ENCODE measurements around the gene LRCOL1.

Gene LRCOL1

GRCh38 chr12:132610051-132610759 lies at the start of gene LRCOL1:
Gene LRCOL1, minus strand, starts transcription at chr12:132610582. Its CDS starts 4,331 bp downstream, at chr12:132606251.
- TF ChIP-seq, protein P1, sequence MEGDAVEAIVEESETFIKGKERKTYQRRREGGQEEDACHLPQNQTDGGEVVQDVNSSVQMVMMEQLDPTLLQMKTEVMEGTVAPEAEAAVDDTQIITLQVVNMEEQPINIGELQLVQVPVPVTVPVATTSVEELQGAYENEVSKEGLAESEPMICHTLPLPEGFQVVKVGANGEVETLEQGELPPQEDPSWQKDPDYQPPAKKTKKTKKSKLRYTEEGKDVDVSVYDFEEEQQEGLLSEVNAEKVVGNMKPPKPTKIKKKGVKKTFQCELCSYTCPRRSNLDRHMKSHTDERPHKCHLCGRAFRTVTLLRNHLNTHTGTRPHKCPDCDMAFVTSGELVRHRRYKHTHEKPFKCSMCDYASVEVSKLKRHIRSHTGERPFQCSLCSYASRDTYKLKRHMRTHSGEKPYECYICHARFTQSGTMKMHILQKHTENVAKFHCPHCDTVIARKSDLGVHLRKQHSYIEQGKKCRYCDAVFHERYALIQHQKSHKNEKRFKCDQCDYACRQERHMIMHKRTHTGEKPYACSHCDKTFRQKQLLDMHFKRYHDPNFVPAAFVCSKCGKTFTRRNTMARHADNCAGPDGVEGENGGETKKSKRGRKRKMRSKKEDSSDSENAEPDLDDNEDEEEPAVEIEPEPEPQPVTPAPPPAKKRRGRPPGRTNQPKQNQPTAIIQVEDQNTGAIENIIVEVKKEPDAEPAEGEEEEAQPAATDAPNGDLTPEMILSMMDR (IDR thresholded peaks at IDR 0.05; ENCODE audit: extremely low read depth, insufficient read depth, missing control alignments): no peak
- DNase-seq (ENCODE audit: low spot score): no peak
- in situ Hi-C loops (cut with MboI; ENCODE audit: low pct_unique_long_range_greater_than_20kb, low sequenced_read_pairs, unreplicated experiment): loop anchor here (25.0 kb wide), 1 partner anchor 198 kb away; no protein-coding TSS in a partner anchor

GRCh38 chr12:132660052-132660451 lies 49.7 kb upstream of the LRCOL1 start:
- in situ Hi-C loops (cut with MboI; ENCODE audit: low pct_unique_long_range_greater_than_20kb, low sequenced_read_pairs, unreplicated experiment): no loop called here
- DNase-seq (ENCODE audit: low spot score): no peak
- TF ChIP-seq, protein P1 (IDR thresholded peaks at IDR 0.05; ENCODE audit: extremely low read depth, insufficient read depth, missing control alignments): no peak

GRCh38 chr12:132659146-132659545 lies 48.8 kb upstream of the LRCOL1 start:
- TF ChIP-seq, protein P1 (IDR thresholded peaks at IDR 0.05; ENCODE audit: extremely low read depth, insufficient read depth, missing control alignments): no peak
- in situ Hi-C loops (cut with MboI; ENCODE audit: low pct_unique_long_range_greater_than_20kb, low sequenced_read_pairs, unreplicated experiment): no loop called here
- no peak for DNase-seq (ENCODE audit: low spot score)

DNA sequence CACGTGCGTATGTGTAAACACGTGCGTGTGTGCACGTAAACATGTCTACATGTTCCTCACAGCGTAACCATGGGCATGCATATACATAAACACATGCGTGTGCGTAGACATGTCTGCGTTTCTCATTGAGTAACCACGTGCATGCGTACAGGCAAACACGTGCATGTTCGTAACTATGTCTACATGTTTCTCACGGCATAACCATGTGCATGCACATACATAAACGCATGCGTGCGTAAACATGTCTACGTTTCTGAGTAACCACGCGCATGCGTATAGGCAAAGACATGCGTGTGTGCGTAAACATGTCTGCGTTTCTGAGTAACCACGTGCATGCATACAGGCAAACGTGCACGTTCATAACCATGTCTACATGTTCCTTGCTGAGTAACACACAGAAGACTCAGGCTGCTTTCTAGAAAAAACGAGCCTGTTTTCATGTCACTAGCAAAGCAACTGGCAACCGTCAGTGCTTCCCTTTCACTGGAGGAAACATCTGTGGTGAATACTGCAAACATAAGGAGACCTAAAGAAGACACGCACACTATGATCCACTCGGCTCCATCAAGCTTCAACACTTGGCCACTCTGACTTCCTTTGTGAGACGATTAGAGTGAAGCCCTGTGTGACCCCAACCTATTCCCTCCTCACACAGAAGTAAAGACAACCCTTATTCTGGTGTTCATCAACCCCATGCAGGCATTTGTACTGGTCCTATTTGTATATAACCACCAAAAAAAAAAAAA lies 47.9 kb upstream of the LRCOL1 start:
- in situ Hi-C loops (cut with MboI; ENCODE audit: low pct_unique_long_range_greater_than_20kb, low sequenced_read_pairs, unreplicated experiment): no loop called here
- no peak for DNase-seq (ENCODE audit: low spot score)

GRCh38 chr12:132657004-132657727 lies 46.8 kb upstream of the LRCOL1 start:
- in situ Hi-C loops (cut with MboI; ENCODE audit: low pct_unique_long_range_greater_than_20kb, low sequenced_read_pairs, unreplicated experiment): no loop called here
- no peak for DNase-seq (ENCODE audit: low spot score)
- TF ChIP-seq, protein P1 (IDR thresholded peaks at IDR 0.05; ENCODE audit: extremely low read depth, insufficient read depth, missing control alignments): no peak

More for the DNA sequence above, 47.9 kb upstream of the LRCOL1 start:
- TF ChIP-seq, protein P1 (IDR thresholded peaks at IDR 0.05; ENCODE audit: extremely low read depth, insufficient read depth, missing control alignments): no peak

DNA sequence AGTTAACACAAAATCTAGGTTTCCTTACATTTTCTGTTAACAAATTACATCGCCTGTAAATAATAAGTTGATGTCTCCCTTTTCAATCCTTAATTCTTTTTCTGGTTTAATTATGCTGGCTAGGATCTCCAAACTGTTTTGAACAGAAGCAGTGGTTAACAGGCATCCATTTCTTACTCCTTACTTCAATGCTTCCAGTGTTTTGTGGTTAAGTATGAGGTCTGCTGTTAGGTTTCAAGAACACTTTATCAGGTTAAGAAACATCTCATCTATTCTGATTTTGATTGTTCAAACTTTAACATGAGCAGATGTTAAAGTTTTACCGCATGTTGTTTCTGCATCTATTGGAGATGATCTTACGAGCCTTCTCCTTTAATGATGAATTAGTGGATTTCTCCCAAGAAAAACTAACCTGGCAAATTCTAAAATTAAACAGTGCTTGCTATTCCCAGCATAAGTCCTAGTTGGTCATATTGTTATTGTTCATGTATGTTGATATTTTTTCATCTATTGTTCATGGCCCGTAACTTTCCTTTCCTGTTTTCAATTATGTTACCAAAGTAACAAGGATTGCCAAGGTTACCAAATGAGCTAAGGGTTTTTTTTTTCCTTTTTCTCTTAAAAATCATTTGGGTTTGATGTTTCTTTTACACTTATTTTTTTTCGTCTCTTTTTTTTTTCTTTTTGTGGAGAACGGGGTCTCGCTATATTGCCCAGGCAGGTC lies 43.3 kb upstream of the LRCOL1 start:
- DNase-seq (ENCODE audit: low spot score): no peak
- in situ Hi-C loops (cut with MboI; ENCODE audit: low pct_unique_long_range_greater_than_20kb, low sequenced_read_pairs, unreplicated experiment): no loop called here
- TF ChIP-seq, protein P1 (IDR thresholded peaks at IDR 0.05; ENCODE audit: extremely low read depth, insufficient read depth, missing control alignments): no peak
